ENCODE data around the gene TXNIP.

Gene TXNIP

GRCh38 chr1:145996433-145997015 lies at the start of gene TXNIP:
TSS of gene TXNIP (minus strand) at chr1:145996579. CDS start at chr1:145996266, 313 bp downstream.
- no peak for TF ChIP-seq CTCF (IDR thresholded peaks at IDR 0.05; ENCODE audit: insufficient read depth, low read depth, low read length, missing control alignments)
- DNase-seq (ENCODE audit: low read depth), result peak; percentile 98
- peak within 1 kb of the TSS; percentile 99 for H3K4me3 ChIP-seq (ENCODE audit: low read length)

DNA sequence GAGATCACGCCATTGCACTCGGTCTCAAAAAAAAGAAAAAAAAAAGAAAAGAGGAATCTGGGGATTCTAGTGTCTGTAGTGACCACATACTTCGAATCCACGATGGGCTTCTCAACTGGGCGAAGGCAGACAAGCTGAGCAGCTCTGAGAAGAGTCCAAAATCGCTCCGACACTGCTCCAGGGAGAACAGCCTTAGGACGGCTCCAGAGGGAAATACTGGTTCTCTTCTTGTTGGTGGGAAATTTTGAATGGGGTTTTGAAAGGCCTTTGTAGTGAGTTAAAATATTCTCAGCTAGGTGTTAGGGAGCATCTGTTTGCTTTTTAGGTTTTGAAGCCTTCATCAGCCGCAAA lies 43.4 kb upstream of the TXNIP start:
- H3K4me3 ChIP-seq (ENCODE audit: low read length), result no peak overlapping the region
- TF ChIP-seq CTCF (IDR thresholded peaks at IDR 0.05; ENCODE audit: insufficient read depth, low read depth, low read length, missing control alignments), result no peak
- DNase-seq (ENCODE audit: low read depth), result no peak

DNA sequence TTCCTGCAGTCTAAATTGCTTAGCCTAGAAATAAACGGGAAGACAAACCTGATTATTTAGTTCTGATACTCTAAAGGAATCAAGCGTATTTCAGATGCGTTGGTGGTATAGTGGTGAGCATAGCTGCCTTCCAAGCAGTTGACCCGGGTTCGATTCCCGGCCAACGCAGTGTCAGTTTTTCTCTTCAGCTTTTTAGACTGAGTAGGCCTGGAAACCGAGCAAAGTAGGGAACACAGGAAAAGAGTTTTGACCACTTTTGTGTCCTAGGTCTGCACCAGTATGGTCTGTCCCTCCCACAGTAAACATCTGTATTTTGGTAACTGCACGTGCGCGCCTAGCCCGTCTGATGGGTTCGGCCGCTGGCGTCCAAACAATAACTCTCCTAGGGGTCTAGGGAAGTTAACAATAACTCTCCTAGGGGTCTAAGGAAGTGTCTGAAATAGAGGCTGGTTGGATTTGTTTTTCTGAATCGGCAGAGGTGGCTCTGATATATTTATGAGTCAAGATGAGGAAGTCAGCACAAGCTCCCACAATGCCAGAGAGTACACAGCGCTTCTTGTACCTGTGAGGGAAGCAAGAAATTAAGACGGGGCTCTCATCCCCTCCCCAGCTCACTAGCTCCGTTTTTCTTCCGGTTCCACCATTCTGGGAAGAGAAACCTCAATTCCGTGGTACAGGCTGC lies 40.7 kb upstream of the TXNIP start:
- TF ChIP-seq CTCF (IDR thresholded peaks at IDR 0.05; ENCODE audit: insufficient read depth, low read depth, low read length, missing control alignments), result peak; percentile 5
- peak; percentile 83 for DNase-seq (ENCODE audit: low read depth)
- peak overlapping the region; percentile 91 for H3K4me3 ChIP-seq (ENCODE audit: low read length)

- peak overlapping the region; percentile 91 for H3K4me3 ChIP-seq (ENCODE audit: low read length)
- TF ChIP-seq CTCF (IDR thresholded peaks at IDR 0.05; ENCODE audit: insufficient read depth, low read depth, low read length, missing control alignments), result no peak
- DNase-seq (ENCODE audit: low read depth), result no peak
These were observed 40.0 kb upstream of the TXNIP start for GRCh38 chr1:146036241-146036964.

GRCh38 chr1:146035048-146035423 lies 38.7 kb upstream of the TXNIP start:
- peak overlapping the region; percentile 29 for H3K4me3 ChIP-seq (ENCODE audit: low read length)
- DNase-seq (ENCODE audit: low read depth), result no peak
- no peak for TF ChIP-seq CTCF (IDR thresholded peaks at IDR 0.05; ENCODE audit: insufficient read depth, low read depth, low read length, missing control alignments)

- no peak overlapping the region for H3K4me3 ChIP-seq (ENCODE audit: low read length)
- DNase-seq (ENCODE audit: low read depth), result peak; percentile 58
- peak; percentile 53 for TF ChIP-seq CTCF (IDR thresholded peaks at IDR 0.05; ENCODE audit: insufficient read depth, low read depth, low read length, missing control alignments)
These were observed 36.3 kb upstream of the TXNIP start for GRCh38 chr1:146032631-146033219.
